GM21529 (cell line): Measurements from ENCODE around the gene ZNF644.

Experiments
- ATAC-seq: cut with Tn5 transposase; IDR thresholded peaks from one replicate; pipeline ENCODE4 v1.9.1; 2021; ENCODE audit not compliant: unreplicated experiment

Gene ZNF644

DNA sequence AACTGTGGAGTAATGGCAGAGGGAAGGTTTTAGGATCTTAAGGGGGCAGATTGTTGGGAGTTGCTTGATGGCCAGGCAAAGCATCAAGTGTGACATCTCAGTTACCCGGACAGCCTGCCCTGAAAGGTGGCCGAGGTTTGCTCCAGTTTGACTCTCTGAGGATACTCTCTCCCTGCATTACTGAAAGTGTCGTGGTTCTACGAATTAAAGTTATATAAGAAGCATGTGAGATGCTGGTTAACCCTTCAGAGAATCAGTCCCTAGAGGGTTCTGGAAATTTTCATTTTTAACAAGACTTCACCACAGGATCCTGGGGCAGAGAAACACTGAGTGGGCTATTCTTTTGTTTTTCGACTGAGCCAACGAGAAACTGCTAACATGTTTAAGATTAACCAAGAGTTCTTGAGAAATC lies 689 bp upstream of the ZNF644 start:
- peak; percentile 1 for ATAC-seq

DNA sequence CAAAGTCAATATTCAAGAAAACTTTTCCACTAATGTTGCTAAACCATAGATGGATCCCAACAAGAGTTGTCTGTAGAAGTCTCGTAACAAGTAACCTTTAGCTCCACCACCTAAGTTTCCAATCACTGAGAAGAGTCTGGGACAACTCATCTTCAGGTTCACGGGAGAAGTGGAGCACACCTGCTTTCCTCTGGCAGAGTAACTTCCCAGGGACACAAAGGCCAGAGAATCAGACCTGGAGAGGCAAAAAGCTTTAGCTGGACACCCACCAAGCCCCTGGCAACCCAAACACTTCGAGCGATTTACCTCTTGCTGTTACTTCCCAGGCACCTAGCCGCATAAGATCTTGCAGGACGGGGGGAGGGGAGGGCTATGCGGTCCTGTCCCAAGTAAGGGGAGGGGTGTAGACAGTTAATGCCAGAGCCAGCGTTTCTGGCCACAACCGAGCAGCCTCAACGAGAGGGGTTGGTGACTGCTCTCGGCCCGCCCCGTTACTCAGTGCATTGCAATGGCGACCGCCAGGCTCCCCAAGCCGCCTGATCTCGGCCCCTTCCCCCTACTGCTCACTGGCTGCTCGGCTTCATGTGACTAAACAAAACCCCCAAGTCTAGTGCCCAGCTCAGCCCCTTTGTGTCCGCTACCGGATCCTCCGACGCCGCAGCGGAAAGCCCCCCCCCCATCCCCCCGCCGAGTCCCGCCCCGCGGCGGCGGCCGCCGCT lies 709 bp downstream of the ZNF644 start:
- peak; percentile 41 for ATAC-seq

GRCh38 chr1:91020486-91020885 lies 1.3 kb downstream of the ZNF644 start:
- ATAC-seq, result no peak

GRCh38 chr1:91018006-91018405 lies 3.8 kb downstream of the ZNF644 start:
- ATAC-seq, result no peak

DNA sequence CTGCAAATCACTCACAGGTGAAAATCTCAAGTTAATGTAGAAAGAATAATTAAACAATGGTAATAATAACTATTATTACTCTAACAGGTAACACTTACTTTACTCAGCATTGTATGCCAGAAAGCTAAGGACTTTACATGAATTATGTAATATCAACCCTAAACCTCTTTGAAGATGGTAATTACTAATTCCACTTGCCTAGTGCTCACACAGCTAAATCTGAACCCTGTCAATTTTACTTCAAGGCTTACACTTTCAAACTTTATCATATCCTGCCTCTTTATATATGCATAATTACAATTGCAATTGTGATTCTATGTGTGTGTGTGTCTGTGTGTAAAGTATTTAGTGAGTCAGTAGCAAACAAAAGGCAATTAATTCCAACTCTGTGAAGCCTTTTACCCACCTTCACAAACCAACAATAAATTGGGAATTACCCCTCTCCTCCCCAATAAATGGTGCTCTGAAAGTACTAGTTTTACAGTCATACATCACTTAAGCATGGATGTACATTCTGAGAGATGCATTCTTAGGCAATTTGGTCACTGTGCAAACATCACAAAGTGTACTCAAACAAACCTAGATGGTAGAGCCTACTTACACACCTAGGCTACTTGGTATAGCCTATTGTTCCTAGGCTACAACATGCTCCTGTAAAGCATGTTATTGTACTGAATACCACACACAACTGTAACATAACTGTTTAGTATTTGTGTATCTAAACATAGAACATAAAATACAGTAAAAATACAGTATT lies 5.9 kb downstream of the ZNF644 start:
- no peak for ATAC-seq

DNA sequence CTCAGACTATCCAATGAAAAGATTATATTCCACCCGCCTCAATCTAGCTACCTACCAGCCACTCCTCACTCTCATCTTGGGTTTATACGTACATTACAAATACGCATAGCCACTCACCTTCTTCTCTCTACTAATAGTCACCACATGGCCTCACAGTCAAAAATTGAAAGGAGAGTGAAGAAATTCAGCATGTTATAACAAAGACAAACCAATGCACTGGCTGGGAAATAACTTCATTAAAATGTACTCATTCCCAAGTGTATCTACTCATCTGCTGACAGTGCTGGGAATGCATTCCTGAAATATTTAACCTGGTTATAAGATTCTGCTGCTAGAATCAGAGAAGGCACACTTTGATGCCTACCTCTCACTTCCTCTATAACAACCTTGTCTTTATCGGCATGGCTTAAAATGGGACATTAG lies 6.5 kb downstream of the ZNF644 start:
- ATAC-seq, result no peak

DNA sequence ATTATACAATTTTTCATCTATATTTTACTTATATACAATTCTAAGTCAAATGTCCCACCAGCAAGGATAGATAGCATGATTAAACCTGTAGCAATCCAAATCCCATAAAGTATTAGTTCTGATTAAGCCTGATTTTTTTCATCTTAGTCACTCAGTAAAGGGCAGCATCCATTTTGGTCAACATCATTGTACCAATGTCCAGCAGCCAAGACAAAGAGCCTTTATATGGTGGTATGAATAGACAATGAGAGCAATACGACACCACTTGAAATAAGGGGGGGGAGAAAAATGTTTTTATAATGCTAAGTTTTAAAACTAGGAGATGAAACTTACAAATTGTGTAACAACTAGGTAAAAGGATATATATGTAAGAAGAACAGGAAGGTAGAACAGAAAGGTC lies 7.4 kb downstream of the ZNF644 start:
- no peak for ATAC-seq

- ATAC-seq, result no peak
These were observed 8.5 kb downstream of the ZNF644 start for GRCh38 chr1:91013302-91013701.

- no peak for ATAC-seq
These were observed 9.6 kb downstream of the ZNF644 start for GRCh38 chr1:91012196-91012595.

- ATAC-seq, result no peak
These were observed 10.1 kb downstream of the ZNF644 start for GRCh38 chr1:91011726-91012125.

GRCh38 chr1:91007827-91008226 lies 14.0 kb downstream of the ZNF644 start:
- no peak for ATAC-seq

GRCh38 chr1:91007092-91007491 lies 14.7 kb downstream of the ZNF644 start:
- no peak for ATAC-seq

DNA sequence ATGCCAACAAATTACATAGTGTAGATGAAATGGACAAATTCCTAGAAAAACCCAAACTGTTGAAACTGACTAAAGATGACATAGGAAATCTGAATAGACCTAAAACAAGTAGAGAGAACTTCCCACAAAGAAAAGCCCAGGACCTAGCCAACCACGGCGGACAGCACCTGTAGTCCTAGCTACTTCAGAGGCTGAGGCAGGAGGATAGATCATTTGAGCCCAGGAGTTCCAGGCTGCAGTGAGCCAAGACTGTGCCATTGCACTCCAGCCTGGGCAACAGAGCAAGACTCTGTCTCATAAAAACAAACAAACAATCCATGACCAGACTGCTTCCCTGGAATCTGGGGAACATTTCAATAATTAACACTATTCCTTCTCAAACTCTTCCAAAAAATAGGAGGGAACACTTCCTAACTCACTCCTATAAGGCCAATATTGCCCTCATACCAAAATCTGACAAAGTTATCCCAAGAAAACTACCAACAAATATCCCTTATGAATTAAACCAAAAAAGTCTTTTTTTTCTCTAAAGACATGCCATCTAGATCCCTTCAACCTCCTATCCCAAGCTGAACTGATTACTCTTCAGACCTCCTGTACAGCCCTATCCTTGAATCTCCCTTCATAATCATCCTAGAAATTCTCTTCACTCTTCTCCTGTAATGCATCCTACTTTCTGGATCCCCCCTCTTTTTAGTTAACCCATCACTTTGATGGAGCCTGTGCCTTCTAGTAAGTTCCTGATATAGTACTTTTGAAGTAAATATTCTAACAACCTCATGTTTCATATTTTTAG lies 15.5 kb downstream of the ZNF644 start:
- ATAC-seq, result no peak

DNA sequence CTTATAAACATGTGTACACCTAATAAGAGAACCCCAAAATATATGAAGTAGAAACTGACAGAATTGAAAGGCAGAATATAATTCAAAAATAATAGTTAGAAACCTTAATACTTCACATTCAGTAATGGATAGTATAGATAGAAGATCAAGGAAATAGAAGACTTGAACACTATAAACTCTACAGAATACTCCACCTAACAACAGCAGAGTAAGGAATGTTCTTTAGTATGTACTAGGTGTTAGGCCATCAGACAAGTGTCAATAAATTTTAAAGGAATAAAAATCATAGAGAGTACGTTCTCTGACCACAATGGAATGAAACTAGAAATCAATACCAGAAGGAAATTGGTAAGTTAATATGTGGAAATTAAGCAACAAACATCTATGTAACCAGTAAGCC lies 16.6 kb downstream of the ZNF644 start:
- no peak for ATAC-seq

DNA sequence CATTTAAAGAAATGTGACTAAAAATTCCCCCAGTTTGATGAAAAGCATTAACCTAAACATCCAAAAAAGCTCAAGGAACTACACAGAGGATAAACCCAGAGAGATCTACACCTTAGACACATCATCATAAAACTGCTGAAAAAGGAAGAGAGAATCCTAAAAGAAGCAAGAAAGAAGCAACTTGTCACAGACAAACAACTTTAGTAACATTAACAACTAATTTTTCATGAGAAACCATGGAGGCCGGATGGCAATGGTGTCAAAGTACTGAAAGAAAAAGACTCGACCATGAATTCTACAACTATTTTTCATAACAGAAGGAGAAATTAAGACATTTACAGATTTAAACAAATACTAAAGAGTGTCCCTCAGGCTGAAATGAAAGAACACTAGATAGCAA lies 17.7 kb downstream of the ZNF644 start:
- no peak for ATAC-seq

DNA sequence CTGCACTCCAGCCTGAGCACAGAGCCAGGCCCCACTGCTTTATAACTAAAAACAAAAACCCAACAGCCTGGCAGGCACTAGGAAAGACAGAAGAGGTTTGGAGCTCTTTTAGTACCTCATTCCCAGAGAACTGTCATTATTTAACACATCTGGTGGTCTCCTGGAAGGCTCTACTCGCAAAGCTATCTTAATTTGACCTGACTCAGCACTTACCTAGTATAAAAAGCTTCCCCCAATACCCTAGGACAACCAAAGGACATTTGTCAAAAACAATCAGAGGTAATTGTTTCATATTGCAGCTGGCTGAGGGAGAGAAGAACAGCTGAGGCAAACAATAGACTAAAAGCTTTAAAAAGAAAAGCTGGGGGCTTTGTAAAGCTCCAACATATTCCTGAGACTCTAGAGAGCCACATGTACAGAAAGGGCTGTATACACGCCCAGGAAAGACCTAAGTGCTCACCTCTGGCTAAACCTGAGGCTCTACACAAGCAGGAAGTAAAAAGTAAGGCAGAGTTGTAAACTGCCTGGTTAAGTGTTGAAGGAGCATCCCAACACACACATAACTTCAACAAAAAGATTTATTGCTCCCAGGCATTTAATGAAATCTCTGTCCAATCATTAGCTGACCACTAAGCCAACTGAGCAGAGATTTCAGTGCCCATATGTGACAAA lies 25.0 kb downstream of the ZNF644 start:
- no peak for ATAC-seq

- no peak for ATAC-seq
These were observed 26.4 kb downstream of the ZNF644 start for GRCh38 chr1:90995311-90995894.

DNA sequence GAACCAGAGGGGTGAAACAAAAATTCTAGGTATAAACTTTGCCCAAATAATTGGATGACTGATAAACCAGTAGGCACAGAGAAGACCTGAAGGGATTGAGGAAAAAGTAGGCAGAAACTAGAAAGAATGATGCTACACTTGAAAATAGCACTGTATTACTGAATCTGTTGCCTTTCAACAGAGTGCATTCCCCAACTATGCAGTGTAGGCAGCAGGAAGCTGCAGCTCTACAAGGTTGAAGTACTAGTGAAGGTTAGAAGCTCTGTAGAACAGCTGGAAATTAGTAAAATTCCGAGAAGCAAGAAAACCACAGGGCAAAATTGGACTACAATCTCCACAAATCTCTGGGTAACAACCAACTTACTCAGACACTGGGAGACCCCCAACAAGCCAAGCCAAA lies 27.4 kb downstream of the ZNF644 start:
- ATAC-seq, result no peak

- ATAC-seq, result no peak
These were observed 28.6 kb downstream of the ZNF644 start for GRCh38 chr1:90993245-90993644.

- peak; percentile 24 for ATAC-seq
These were observed 31.1 kb downstream of the ZNF644 start for GRCh38 chr1:90990779-90991178.

GRCh38 chr1:90989990-90990389 lies 31.8 kb downstream of the ZNF644 start:
- peak; percentile 60 for ATAC-seq
